ENCODE data around the gene FAM20A.

The FAM20A gene

GRCh38 chr17:68489919-68490318 is 111.2 kb downstream of the FAM20A start:
- no peak for DNase-seq
